ENCODE results near the gene PIGU.

Gene PIGU

DNA sequence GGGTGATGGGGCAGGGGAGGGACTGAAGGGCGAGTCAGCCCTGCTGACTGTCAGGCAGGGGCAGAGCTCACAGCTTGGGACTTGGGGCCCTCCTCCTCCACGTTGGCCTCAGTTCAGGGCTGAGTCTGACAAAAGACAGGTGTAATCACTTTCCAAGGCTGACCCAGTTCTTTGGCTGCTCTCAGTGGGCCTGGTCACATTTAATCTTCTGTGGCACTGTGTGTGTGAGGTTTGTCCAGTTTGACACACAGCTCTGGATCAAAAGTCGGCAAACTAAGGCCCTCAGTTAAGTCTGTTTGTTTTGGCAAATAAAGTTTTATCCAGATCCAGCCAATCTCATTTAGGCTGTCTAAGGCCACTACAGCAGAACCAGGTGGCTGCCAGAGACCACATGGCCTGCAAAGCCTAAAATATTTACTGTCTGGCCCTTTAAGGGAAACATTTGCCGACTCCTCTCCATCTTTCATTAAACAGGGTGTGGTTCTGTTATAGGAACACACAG is 123.5 kb downstream of the PIGU start:
- Histone ChIP-seq H3K4me1 (ENCODE audit: control insufficient read depth, low read length) (no peaks in the 10 kb centered on the region), H3K4me2 (ENCODE audit: low read length) (no peak overlapping the region), H3K9me3 (ENCODE audit: control insufficient read depth, insufficient read depth, low read length) (no peaks in the 10 kb centered on the region), H3K79me2 (ENCODE audit: control insufficient read depth, low read length) (no peaks in the 10 kb centered on the region), H4K20me1 (ENCODE audit: control insufficient read depth, insufficient read depth, low read depth, low read length) (no peaks in the 10 kb centered on the region), H3F3A (ENCODE audit: control insufficient read depth, insufficient read depth) (no peaks in the 10 kb centered on the region), H3K27ac (ENCODE audit: low read depth, low read length) (no peak overlapping the region), H3K27me3 (ENCODE audit: control insufficient read depth, low read length) (no peaks in the 10 kb centered on the region), H3K4me3 (ENCODE audit: low read length) (no peak overlapping the region), H3K9me2 (replicated peaks; ENCODE audit: control insufficient read depth, low read length) (no peaks in the 10 kb centered on the region), H3K36me3 (ENCODE audit: control insufficient read depth, low read length) (no peaks in the 10 kb centered on the region)
- no peak for TF ChIP-seq EZH2phosphoT487 (IDR thresholded peaks at IDR 0.05; ENCODE audit: borderline replicate concordance, low read length)
- TF ChIP-seq, protein P1, sequence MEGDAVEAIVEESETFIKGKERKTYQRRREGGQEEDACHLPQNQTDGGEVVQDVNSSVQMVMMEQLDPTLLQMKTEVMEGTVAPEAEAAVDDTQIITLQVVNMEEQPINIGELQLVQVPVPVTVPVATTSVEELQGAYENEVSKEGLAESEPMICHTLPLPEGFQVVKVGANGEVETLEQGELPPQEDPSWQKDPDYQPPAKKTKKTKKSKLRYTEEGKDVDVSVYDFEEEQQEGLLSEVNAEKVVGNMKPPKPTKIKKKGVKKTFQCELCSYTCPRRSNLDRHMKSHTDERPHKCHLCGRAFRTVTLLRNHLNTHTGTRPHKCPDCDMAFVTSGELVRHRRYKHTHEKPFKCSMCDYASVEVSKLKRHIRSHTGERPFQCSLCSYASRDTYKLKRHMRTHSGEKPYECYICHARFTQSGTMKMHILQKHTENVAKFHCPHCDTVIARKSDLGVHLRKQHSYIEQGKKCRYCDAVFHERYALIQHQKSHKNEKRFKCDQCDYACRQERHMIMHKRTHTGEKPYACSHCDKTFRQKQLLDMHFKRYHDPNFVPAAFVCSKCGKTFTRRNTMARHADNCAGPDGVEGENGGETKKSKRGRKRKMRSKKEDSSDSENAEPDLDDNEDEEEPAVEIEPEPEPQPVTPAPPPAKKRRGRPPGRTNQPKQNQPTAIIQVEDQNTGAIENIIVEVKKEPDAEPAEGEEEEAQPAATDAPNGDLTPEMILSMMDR (IDR thresholded peaks at IDR 0.05; ENCODE audit: low read depth, low read length, poor library complexity, severe bottlenecking) = no peak

DNA sequence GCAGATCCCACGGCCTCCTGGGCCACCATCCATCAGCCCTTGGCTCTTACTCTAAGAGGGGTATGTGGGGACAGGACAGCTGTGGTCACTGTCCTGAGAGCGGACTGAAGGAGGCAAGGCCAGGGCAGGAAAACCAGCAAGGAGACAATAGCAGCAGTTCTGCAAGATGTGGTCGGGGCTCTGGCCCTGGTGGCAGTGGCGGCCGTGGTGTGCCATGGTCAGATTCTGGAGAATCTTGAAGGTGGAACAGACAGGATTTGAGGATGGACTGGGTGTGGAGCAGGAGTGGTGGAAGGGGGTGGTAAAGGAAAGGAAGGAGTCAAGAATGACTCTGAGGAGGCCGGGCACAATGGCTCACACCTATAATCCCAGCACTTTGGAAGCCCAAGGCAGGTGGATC is 124.3 kb downstream of the PIGU start:
- Histone ChIP-seq H3K4me2 (ENCODE audit: low read length) (no peak overlapping the region), H3K9me2 (replicated peaks; ENCODE audit: control insufficient read depth, low read length) (no peaks in the 10 kb centered on the region), H3K4me1 (ENCODE audit: control insufficient read depth, low read length) (no peaks in the 10 kb centered on the region), H3K27ac (ENCODE audit: low read depth, low read length) (no peak overlapping the region), H3K4me3 (ENCODE audit: low read length) (no peak overlapping the region), H3K27me3 (ENCODE audit: control insufficient read depth, low read length) (no peaks in the 10 kb centered on the region), H4K20me1 (ENCODE audit: control insufficient read depth, insufficient read depth, low read depth, low read length) (no peaks in the 10 kb centered on the region), H3K36me3 (ENCODE audit: control insufficient read depth, low read length) (no peaks in the 10 kb centered on the region), H3F3A (ENCODE audit: control insufficient read depth, insufficient read depth) (no peaks in the 10 kb centered on the region), H3K79me2 (ENCODE audit: control insufficient read depth, low read length) (no peaks in the 10 kb centered on the region), H3K9me3 (ENCODE audit: control insufficient read depth, insufficient read depth, low read length) (no peaks in the 10 kb centered on the region)
- TF ChIP-seq EZH2phosphoT487 (IDR thresholded peaks at IDR 0.05; ENCODE audit: borderline replicate concordance, low read length) = no peak
- TF ChIP-seq, protein P1 (IDR thresholded peaks at IDR 0.05; ENCODE audit: low read depth, low read length, poor library complexity, severe bottlenecking) = no peak

DNA sequence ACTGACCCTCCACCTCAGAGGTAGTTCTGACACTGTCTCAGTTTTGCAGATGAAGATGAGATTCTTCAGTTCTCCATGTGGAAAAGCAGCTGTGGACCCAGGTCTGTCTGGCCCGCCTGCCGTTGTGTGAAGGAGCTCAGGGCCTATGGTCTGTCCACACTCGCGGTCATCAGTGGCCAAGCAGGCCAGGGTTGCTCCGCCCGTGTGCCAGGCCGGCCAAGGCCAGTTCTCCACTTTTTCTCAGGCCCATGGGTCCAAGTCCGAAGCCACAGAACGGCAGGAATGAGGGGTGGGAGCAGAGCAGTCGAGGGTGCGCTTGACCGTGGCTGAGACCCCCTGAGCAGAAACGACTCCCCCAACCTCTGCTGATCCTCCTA is 127.0 kb downstream of the PIGU start:
- H3K4me1 ChIP-seq (ENCODE audit: control insufficient read depth, low read length) = no peaks in the 10 kb centered on the region
- no peaks in the 10 kb centered on the region for H3K79me2 ChIP-seq (ENCODE audit: control insufficient read depth, low read length)
- H3K9me2 ChIP-seq (replicated peaks; ENCODE audit: control insufficient read depth, low read length) = no peaks in the 10 kb centered on the region
- no peaks in the 10 kb centered on the region for H3K9me3 ChIP-seq (ENCODE audit: control insufficient read depth, insufficient read depth, low read length)
- no peaks in the 10 kb centered on the region for H4K20me1 ChIP-seq (ENCODE audit: control insufficient read depth, insufficient read depth, low read depth, low read length)
- H3K4me2 ChIP-seq (ENCODE audit: low read length) = no peak overlapping the region
- H3K36me3 ChIP-seq (ENCODE audit: control insufficient read depth, low read length) = no peaks in the 10 kb centered on the region
- no peak overlapping the region for H3K4me3 ChIP-seq (ENCODE audit: low read length)
- no peaks in the 10 kb centered on the region for H3K27me3 ChIP-seq (ENCODE audit: control insufficient read depth, low read length)
- TF ChIP-seq, protein P1 (IDR thresholded peaks at IDR 0.05; ENCODE audit: low read depth, low read length, poor library complexity, severe bottlenecking) = no peak
- no peak for TF ChIP-seq EZH2phosphoT487 (IDR thresholded peaks at IDR 0.05; ENCODE audit: borderline replicate concordance, low read length)
- no peak overlapping the region for H3K27ac ChIP-seq (ENCODE audit: low read depth, low read length)
- no peaks in the 10 kb centered on the region for H3F3A ChIP-seq (ENCODE audit: control insufficient read depth, insufficient read depth)

Measured in DOHH2 (cell line).